ENCODE data around the gene RUSC1. TPM values are rescaled to one million over a fixed set of nuclear protein-coding genes. Genes with fewer than 3 reads are reported as not detected.

The RUSC1 gene, protein sequence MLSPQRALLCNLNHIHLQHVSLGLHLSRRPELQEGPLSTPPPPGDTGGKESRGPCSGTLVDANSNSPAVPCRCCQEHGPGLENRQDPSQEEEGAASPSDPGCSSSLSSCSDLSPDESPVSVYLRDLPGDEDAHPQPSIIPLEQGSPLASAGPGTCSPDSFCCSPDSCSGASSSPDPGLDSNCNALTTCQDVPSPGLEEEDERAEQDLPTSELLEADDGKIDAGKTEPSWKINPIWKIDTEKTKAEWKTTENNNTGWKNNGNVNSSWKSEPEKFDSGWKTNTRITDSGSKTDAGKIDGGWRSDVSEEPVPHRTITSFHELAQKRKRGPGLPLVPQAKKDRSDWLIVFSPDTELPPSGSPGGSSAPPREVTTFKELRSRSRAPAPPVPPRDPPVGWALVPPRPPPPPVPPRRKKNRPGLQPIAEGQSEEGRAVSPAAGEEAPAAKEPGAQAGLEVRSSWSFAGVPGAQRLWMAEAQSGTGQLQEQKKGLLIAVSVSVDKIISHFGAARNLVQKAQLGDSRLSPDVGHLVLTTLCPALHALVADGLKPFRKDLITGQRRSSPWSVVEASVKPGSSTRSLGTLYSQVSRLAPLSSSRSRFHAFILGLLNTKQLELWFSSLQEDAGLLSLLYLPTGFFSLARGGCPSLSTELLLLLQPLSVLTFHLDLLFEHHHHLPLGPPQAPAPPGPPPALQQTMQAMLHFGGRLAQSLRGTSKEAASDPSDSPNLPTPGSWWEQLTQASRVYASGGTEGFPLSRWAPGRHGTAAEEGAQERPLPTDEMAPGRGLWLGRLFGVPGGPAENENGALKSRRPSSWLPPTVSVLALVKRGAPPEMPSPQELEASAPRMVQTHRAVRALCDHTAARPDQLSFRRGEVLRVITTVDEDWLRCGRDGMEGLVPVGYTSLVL
- total RNA-seq = 15.7 and 20.2 TPM in 2 replicates

DNA sequence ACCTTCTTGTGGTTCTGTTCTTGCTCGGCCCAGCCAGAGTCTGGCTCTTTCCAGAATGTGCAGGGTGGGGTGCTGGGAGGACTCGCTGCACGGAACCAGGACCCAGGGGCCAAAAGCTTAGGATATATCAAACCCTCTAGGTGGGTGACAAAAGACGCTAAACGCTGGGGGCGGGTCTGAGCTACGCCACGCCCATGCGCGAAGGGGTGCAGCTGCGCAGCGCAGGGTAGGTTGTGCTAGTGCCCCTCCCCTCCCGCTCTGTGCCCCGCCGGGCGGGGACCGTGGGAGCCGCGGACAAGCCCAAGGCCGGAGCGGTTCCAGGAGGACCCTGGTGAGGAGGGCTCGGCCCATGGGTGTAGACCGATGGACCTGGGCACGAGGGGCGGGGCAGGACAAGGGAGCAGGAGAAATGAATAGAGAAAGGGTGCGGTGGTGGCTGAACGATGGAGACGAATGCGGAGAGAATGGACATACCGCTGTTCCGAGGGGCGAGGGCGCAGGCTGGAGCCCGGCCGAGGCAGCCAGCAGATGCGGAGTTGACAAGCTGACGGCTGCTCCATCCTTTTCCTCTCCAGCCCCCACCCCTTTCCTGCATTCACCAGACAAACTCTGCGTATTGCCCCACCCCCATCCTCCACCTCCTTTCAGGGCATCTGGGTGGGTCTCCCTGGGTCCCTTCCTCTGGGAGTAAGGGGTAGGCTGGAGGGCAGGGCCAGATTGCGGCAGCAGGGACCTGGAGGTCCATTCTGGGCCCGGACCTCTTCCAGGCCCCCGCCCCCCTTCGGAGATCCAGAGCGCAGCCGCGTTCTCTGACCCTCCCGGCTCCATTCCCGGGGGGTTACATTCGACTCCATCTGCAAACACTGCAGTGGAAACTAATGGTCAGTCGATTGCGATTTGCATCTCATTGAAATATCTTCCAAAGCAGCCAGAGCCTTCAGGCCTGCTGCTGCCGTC lies at the start of gene RUSC1:
RUSC1 (plus strand) TSS at position 234 of the 957 bp plus-strand sequence. CDS start 880 bp downstream, outside the sequence.

DNA sequence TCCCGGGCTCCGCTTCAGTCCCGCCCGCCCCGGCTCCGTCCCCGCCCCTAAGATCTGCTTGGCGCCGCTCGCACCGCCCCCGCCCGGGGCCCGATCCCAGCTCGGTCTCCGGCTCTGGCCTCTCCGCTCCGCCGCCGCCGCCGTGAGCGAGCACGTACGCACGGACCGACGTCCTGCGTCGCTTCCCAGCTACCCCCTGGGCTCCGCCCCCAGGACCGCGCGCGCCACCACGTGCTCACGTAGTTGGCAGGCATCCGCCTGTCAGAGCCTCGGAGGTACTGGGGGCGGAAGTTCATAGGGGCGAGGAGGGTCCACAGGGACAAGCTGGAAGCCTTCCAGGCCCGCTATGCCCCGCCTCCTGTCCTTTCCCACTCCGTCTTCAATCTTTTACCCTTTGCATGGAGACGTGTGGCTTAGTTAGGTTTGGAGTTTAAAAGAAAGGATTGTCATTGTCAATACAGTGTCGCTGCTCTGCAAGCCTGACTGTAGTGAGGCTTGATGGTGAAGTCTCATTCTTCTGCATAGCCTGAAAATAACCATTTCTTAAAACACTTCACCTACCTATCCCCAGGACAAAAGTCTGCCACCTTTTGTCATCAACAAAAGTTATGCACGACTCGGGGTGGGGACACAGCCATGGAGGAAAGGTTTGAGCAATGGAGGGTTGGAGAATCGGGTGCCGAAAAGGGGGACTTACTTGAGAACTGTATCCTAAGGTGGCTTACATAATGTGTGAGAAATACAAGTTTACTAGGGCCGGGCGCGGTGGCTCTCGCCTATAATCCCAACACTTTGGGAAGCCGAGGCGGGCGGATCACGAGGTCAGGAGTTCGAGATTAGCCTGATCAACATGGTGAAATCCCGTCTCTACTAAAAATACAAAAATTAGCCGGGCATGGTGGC lies 47.1 kb upstream of the RUSC1 start, which contains the start of gene CLK2:
CLK2 (minus strand) TSS at position 162 of the 903 bp plus-strand sequence. CDS start 2,527 bp downstream, outside the sequence.

DNA sequence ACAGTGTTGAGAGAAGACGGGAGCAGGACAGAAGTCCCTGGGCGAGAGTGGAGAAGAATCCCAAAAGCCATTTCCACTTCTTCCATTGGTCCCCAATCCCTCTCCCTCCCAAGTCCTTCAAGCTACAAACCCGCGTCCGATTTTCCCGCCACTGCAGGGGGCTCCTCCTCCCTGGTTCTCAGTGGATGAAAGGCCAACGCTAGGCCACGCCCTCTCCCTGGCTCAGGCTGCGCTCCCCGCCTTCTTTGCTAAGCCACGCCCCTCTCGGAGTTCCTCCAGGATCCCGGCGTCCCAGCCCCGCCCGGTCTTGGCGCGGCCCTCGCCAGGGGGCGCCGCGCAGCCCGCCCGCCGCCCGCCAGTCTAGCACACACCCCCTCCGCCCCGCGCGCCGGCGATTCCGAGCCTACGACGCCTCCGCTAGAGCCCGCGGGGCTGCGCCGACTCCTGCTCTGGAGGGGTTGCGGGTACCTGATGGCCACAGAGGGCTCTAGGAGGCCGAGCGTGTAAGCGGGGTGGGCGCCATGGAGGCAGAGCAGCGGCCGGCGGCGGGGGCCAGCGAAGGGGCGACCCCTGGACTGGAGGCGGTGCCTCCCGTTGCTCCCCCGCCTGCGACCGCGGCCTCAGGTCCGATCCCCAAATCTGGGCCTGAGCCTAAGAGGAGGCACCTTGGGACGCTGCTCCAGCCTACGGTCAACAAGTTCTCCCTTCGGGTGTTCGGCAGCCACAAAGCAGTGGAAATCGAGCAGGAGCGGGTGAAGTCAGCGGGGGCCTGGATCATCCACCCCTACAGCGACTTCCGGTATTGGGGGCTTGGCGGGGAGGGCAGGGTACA lies 43.4 kb upstream of the RUSC1 start, which contains the start of gene HCN3:
HCN3 (plus strand) TSS at position 394 of the 832 bp plus-strand sequence; CDS start at position 522, 128 bp downstream.

DNA sequence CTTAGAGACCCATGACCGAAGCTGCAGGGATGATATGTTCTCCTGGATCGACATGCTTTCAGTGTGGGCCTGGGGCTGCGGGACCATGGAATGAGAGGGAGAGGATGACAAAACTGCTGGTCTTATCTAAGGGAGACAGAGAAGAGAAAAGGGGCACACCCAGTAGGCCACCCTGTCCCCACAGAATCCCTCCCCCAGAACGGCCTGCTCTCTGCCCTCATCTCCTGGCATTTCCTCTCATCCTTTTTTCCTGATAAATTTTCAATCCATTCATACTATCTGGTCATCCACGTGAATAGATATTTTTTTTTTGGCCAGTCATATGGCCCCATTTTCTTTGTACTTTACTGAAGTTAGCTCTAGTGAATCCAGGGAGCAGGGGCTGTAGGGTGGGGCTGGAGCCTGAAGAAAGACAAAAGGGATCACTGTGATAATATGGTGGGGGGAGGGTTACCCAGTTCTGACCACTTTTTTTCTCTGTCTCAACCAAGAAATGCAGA lies 19.3 kb upstream of the RUSC1 start, which contains the start of gene PKLR:
PKLR (minus strand) TSS at position 97 of the 500 bp plus-strand sequence; CDS start at position 54, 43 bp downstream.

DNA sequence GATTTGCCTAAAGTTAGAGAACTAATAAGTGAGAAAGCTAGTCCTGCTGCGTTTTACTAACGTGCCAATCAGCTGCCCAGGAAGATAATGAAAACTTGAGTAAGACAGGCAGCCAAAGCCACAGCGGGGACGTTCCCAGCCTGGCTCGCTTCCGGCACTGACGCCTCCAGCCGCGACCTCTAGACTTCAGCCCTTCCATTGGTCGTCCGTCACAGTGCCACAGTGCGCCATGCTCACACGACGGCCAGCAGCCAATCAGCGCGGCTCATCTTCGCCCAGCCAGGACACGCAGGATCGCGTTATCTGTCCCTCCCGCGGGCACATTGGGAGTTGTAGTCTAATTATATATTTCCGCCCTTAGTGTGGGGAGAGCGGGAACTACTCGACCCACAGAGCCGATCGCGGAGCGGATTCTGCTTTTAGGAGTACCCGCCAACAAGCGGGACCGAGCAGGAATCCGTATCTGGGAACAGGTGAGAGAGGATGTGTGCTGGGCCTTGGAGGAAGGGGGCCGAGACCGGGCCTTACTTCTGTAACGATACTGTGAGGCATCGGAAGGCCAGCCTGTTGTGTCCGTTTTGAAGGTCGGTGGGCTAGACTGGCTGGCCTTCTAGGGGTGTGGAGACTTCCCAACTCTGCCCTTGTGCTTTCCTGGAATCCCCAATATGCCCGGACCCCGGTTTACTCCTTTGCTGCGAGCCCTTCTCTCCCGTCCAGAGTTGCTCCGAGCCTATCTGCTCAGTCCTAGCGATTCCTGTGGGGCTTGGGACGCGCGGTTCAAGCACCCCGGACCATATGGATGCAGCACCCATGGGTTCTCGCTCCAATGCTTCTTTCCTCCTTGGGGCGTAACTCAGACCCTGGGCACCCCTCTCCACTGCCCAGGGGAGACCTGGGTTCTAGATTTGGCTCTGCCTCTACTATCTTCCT lies 11.9 kb upstream of the RUSC1 start, which contains the start of gene FDPS:
FDPS (plus strand) TSS at position 374 of the 930 bp plus-strand sequence. CDS start 924 bp downstream, outside the sequence.

Other genes starting within 250 kb of the RUSC1 start
- gene EFNA3, start 242.1 kb upstream of the RUSC1 start, total RNA-seq = 0.29 and 1.3 TPM in 2 replicates
- 0.17 and 0.44 TPM in 2 replicates for gene EFNA1, start 193.0 kb upstream of the RUSC1 start, total RNA-seq
- 17.6 and 25.6 TPM in 2 replicates for gene SLC50A1, start 185.0 kb upstream of the RUSC1 start, total RNA-seq
- 24.6 and 27.6 TPM in 2 replicates for gene DPM3, start 180.4 kb upstream of the RUSC1 start, total RNA-seq
- 97.2 and 125 TPM in 2 replicates for gene KRTCAP2, start 147.6 kb upstream of the RUSC1 start, total RNA-seq
- gene TRIM46, start 147.0 kb upstream of the RUSC1 start, total RNA-seq = 6.0 and 7.1 TPM in 2 replicates
- gene THBS3, start 113.0 kb upstream of the RUSC1 start, total RNA-seq = 28.2 and 28.4 TPM in 2 replicates
- 44.3 and 56.6 TPM in 2 replicates for gene MTX1, start 112.2 kb upstream of the RUSC1 start, total RNA-seq
- gene ENTREP3, start 65.4 kb upstream of the RUSC1 start, total RNA-seq = 11.1 and 13.4 TPM in 2 replicates
- 37.7 and 53.1 TPM in 2 replicates for gene SCAMP3, start 58.5 kb upstream of the RUSC1 start, total RNA-seq
- 30.4 and 38.4 TPM in 2 replicates for gene CLK2, start 47.4 kb upstream of the RUSC1 start, total RNA-seq
- gene HCN3, start 43.4 kb upstream of the RUSC1 start, total RNA-seq = 0.87 and 0.99 TPM in 2 replicates
- gene PKLR, start 19.5 kb upstream of the RUSC1 start, total RNA-seq = under 0.01 TPM in 1 of 2 replicates, not detected in the other
- gene FDPS, start 12.0 kb upstream of the RUSC1 start, total RNA-seq = 136 and 347 TPM in 2 replicates
- gene ASH1L, start 241.9 kb downstream of the RUSC1 start, total RNA-seq = 31.7 and 36.4 TPM in 2 replicates

Measured in smooth muscle cell of trachea (primary cell).